ENCODE data around the gene NSUN4. TPM values are rescaled to one million over a fixed set of nuclear protein-coding genes. Genes with fewer than 3 reads are reported as not detected.

Gene NSUN4
- total and polyA plus RNA-seq, 10 of the 15 experiments (the other 5 are each of a cell fraction or from before 2014, with no cell fraction given) = 22.1 to 80.2 (median 29.6) TPM

GRCh38 chr1:46303038-46303871, 37.4 kb upstream of the NSUN4 start, which contains the start of the genes LRRC41 and UQCRH (continued):
- TF ChIP-seq BCL11A (IDR thresholded peaks at IDR 0.05; ENCODE audit: low read depth, low read length) (no peak), ZNF687 (IDR thresholded peaks at IDR 0.05) (peak; percentile 45; the same call in 1 of the 2 replicates), NFXL1 (IDR thresholded peaks at IDR 0.05; ENCODE audit: borderline replicate concordance) (no peak), MLLT1 (IDR thresholded peaks at IDR 0.05) (peak; percentile 82)

Data from GM12878 (cell line).